GM19438 (cell line): ENCODE measurements around the gene SLC29A1.
"Not testable (repeated sequence)": the region's sequence is repeated elsewhere in the genome, so short reads cannot be mapped to it uniquely, and the experiment has no call there.

Experiments used
- ATAC-seq: cut with Tn5 transposase; IDR thresholded peaks from one replicate; pipeline ENCODE4 v1.9.1; 2021; ENCODE audit warnings: low read depth; ENCODE audit not compliant: unreplicated experiment

The SLC29A1 gene

DNA sequence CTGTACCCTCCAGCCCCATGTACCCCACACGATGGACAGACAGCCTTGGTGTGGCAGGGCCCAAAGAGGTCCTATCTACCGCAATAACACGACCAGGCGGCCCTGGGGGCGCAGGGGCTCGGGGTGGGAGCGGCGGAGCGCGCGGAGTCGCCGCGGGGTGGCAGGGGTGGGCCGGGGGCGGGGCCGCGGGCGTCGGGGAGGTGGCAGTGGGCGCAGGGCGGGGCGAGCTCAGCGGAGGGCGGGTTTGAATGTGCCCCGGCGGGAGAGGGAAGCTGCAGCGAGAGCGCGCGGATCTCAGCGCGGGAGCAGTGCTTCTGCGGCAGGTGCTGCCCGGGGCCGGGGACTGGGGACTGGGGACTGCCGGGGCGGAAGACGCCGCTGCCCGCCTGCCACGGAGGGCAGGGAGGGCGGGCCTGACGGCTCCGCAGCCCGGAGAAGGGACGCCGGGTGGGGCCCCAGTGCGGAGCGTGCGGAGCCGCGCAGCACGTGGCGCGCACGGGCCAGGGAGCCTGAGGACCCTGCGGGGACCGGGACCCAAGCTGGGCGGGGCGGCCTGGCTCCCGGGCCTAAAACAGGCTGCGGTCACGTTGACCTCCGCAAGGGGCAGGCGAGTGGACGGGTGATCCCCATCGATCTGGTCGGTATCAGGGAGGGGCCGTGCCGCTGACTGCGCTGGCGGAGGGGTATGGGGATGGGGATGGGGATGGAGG is at the start of gene SLC29A1:
SLC29A1 (plus strand) TSS at position 277 of the 710 bp plus-strand sequence. CDS start 3,719 bp downstream, outside the sequence.
- peak; percentile 41 for ATAC-seq

DNA sequence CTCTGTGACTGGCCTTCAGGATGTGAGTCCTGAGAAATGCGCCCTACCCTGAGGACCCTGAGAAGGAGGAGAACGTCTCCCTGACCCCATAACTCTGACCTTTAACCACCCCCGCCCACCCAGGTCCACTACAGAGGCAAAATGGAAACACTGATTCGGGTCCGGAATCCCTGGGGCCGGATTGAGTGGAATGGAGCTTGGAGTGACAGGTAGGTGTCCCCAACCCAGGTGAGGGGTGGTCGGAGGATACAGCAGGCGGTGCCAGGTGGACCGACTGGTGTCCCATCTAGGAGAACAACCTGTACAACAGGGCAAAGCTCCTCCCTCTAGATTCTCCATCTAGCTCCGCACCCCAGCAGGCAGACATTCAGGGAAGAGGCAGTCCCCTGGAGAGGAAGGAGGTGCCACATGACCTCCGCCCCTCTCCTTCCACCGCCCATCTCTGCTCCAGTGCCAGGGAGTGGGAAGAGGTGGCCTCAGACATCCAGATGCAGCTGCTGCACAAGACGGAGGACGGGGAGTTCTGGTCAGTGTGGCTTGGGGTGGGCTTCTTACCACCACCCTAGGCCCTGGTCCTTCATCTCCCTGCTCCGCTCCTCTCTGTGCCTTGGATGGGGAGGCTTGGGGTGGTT is 47.1 kb upstream of the SLC29A1 start:
- no peak for ATAC-seq

DNA sequence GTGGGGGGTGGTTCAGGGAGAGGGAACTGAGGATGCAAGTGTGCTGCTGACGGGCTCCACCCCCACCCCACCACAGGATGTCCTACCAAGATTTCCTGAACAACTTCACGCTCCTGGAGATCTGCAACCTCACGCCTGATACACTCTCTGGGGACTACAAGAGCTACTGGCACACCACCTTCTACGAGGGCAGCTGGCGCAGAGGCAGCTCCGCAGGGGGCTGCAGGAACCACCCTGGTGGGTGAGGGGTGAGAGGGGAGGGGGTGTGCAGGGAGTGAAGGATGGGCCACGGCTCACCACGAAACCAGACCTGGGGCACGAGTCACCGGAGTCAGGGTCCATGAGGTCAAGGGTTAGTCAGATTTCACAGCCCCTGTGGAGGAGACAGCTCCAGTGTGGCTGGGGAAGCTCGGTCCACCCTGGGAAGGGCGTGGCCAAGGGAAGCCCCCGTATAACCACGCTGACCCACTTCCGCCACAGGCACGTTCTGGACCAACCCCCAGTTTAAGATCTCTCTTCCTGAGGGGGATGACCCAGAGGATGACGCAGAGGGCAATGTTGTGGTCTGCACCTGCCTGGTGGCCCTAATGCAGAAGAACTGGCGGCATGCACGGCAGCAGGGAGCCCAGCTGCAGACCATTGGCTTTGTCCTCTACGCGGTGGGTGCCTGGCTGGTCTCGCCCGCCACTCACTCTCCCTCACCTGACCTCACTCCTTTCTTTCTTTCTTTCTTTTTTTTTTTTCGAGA is 46.5 kb upstream of the SLC29A1 start:
- peak; percentile 51 for ATAC-seq

DNA sequence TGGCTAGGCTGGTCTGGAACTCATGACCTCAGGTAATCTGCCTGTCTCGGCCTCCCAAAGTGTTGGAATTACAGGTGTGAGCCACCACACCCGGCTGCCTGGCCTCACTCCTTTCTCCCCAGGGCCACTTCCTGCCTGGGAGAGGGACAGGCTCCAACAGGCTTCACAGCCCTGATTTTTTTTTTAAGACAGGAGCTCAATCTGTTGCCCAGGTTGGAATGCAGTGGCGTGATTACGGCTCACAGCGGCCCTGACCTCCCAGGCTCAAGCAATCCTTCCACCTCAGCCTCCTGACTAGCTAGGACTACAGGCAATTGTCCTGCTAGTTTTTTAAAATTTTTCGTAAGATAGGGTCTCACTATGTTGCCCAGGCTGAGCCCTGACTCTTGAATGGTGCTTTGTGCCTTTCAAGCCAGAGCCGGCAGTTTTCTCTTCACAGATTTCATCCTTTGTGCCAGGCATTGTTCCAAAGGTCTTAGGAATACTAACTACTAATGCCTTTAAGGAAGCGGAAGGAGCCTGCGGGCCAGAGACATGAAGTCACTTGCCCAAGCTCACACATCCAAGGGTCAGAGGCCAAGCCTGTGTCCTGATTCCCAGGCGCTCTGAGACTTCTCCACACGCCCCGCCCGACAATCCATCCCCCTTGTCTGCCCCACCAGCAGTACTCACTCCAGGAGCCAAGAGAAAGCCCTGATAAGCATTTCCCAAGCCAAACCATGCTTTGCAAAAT is 45.5 kb upstream of the SLC29A1 start:
- no peak for ATAC-seq

DNA sequence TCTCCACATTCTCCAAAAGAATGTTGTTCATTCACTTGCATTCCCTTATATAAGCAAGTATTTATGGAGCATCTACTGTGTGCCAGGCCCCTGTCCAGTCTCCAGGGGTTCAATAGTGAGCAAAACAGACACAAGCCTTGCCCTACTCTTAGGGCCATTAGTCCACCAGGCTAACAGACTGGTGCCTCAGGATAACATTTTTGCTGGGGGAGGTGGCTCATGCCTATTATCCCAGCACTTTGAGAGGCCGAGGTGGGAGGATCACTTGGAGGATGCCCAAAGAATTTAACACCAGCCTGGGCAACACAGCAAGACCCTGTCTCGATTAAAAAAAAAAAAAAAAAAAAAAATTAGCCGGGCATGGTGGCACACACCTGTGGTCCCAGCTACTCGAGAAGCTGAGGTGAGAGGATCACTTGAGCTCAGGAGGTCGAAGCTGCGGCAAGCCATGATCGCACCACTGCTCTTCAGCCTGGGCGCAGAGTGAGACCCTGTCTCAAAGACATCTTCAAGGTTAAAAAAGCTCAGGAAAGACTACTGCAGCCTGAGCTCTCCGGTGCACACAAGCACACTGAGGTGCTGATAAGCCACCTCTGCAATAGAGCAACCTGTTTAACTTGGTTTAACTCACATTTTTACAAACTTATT is 44.8 kb upstream of the SLC29A1 start:
- no peak for ATAC-seq

- ATAC-seq = no peak
Measured at GRCh38 chr6:44179072-44179536, 44.3 kb upstream of the SLC29A1 start.

DNA sequence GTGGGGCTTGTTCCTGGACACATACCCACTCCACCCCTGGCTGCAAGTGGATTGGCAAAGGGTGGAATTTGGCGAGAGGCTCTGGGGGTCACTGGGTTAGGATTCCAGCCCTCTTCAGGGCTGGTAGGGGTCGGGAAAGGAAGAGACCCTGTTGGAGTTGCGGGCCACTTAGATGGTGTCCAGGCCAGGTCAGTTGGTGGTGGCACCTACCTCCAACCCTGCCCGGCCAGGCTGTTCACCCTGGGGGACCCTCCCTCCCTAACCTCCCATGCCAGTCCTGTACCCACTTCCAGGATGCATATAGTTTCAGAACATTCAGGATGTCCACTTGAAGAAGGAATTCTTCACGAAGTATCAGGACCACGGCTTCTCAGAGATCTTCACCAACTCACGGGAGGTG is 43.7 kb upstream of the SLC29A1 start:
- no peak for ATAC-seq

DNA sequence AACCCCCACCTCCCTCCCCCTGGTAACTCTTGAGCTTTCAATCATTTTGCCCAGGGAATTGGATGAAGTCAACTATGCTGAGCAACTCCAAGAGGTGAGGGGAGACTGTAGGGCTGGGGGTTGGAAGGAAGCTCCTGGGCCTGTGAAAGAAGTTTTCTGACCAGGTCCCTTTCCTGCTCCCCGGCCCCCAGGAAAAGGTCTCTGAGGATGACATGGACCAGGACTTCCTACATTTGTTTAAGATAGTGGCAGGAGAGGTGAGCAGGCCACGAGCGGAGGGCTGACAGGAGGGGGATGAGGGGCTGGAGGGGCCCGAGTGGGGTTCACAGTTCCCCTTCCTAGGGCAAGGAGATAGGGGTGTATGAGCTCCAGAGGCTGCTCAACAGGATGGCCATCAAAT is 43.0 kb upstream of the SLC29A1 start:
- no peak for ATAC-seq

GRCh38 chr6:44180886-44181285 is 42.5 kb upstream of the SLC29A1 start:
- no peak for ATAC-seq

- ATAC-seq = not testable (repeated sequence)
Measured at GRCh38 chr6:44181784-44182183, 41.6 kb upstream of the SLC29A1 start.

DNA sequence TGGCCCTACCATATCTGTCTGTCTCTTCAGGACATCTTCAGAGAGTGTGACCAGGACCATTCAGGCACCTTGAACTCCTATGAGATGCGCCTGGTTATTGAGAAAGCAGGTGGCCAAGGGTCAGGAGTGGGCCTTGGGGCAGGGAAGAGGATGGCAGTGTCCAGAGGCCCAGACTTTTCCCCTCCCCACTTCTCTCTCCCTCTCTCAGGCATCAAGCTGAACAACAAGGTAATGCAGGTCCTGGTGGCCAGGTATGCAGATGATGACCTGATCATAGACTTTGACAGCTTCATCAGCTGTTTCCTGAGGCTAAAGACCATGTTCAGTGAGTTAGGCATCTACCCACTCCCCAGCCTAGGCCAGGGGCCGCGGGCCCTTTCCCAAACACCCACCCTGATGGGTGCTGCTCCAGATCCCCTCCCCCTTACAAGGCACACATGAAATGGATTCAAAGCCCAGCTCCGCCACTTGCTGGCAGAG is 40.4 kb upstream of the SLC29A1 start:
- no peak for ATAC-seq

DNA sequence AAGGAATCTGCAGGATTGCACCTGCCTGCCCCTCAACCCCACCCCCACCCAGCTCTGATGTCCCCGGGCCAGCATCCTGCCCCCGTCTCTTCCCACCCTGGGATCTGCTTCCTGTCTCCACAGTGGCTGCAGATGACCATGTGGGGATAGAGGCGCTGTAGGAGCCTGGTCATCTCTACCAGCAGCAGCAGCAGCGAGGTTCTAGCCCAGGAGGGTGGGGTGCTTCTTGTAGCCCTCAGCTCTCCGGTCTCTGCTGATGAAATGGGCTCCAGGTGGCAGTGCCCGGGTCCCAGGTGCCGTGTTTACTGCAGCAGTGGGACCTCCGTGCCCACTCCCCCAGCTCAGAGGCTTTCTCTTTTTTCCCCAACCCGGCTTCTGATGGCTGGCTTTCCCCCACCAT is 39.6 kb upstream of the SLC29A1 start:
- ATAC-seq = no peak

GRCh38 chr6:44185356-44185755 is 38.0 kb upstream of the SLC29A1 start:
- ATAC-seq = not testable (repeated sequence)

DNA sequence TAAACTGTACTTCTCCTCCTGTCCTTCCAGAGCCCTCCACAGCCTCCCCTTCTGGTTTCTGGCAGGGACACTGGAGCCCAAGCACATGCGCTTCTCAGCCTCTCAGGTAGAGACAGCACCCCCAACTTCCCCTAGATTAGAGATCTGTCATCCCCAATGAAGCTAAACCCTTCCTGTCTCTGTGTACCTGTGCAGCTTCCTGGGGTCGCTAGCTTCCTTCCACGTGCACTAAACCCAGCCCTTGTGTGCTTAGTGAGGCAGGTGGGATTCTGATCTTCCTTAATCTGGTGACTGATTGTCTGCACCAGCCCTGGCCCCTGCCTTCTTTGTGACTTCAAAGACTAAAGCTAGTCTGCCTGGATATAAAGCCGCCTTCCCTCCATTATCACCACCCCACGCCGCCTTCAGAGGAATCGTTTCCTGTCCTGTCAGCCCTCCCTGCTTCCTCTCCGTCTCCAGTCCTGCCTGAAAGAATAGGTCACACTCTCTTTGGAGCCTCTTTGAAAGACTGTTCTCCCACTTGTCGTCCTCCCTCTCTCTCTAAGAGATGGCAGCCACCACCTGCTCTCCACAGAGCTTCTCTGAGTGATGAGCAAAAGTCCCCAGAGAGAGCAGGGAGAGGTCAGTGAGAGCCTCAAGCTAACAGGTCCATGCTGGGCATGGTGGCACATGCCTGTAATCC is 37.3 kb upstream of the SLC29A1 start:
- no peak for ATAC-seq

- ATAC-seq = no peak
Measured at GRCh38 chr6:44186635-44187025, 36.8 kb upstream of the SLC29A1 start.

DNA sequence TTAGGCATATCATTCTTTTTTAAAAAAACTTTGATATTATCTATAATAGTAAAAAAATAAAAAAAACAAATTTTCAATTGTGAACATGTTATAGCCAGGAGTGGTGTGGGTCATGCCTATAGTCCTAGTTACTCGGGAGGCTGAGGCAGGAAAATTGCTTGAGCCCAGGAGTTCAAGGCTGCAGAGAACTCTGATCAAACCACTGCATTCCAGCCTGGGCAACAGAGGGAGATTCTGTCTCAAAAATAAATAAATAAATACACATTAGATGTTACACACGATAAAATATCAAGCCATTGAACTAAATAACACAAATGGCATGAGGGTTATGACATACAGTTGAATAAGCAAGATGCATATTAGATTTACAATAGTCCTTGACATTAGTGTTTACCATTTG is 34.6 kb upstream of the SLC29A1 start:
- ATAC-seq = no peak

DNA sequence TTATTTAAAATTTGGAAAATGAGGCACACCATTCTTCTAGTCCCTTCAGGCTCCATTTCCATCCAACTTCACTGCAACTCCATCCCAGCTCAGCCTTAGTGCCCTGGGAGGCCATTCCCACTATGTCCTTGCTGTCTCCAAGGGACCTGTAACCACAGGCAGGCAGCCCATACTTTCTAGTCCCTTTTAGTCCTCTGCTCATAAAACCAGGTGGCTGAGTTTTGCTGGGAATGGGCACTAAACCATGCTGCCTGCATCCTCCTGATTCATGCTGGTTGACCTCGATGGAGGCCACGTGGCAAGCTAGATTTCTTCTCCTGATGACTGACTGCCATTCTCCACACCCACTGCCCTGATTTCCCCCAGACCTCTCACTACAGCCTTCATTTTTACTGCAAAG is 34.1 kb upstream of the SLC29A1 start:
- ATAC-seq = no peak

- no peak for ATAC-seq
Measured at GRCh38 chr6:44190715-44191114, 32.7 kb upstream of the SLC29A1 start.

GRCh38 chr6:44192428-44193041 is 30.9 kb upstream of the SLC29A1 start:
- no peak for ATAC-seq
